Measurements from ENCODE around the gene SLC6A13. TPM values are rescaled to one million over a fixed set of nuclear protein-coding genes. Genes with fewer than 3 reads are reported as not detected.

The SLC6A13 gene
- total RNA-seq, 1 experiment from 2014 or later, result not detected

DNA sequence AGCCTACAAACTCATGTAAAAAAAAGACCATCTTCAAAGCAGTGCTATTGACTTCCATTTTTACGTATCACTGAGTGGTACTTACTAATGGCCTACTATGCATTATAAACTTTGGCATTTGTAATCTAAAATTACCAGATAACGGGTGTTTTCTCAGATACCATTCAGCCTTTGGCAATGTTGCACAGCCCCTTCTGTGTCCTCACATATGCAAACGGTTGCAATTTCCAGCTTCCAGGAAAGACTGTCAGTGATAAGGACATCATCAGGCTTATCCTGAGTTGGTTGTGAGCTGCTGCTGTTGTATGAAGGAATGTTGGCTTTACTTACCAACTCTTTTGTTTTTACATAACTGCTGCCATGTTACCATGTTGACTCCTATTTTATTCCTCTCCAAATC, 1.6 kb upstream of the SLC6A13 start:
- Histone ChIP-seq H3K27ac (ENCODE audit: low read length) (no peak overlapping the region), H2AFZ (ENCODE audit: low read length) (no peak overlapping the region), H3K9ac (ENCODE audit: low read length) (no peak overlapping the region), H3K79me2 (ENCODE audit: low read length) (no peaks in the 10 kb centered on the region), H3K4me1 (ENCODE audit: insufficient read depth, low read length) (no peaks in the 10 kb centered on the region), H3F3A (ENCODE audit: low read length, unreplicated experiment) (no peaks in the 10 kb centered on the region), H3K27me3 (ENCODE audit: low read length) (peaks cover 61% of the 10 kb centered on the region), H3K36me3 (ENCODE audit: low read depth, low read length) (no peaks in the 10 kb centered on the region), H4K20me1 (ENCODE audit: low read length) (no peaks in the 10 kb centered on the region), H3K4me3 (ENCODE audit: low read length) (no peak overlapping the region), H3K9me3 (ENCODE audit: low read length) (no peaks in the 10 kb centered on the region), H3K9me2 (replicated peaks; ENCODE audit: low read length) (no peaks in the 10 kb centered on the region), H3K4me2 (ENCODE audit: low read length) (no peak overlapping the region)
- no peak for ATAC-seq
- DNase-seq, result no peak
- ChIA-PET CTCF (no interaction called here), POLR2A (ENCODE audit: unreplicated experiment) (no interaction called here)
- no TSS peak for BruUV-seq (replicated peaks)
- intact Hi-C loops (cut with micrococcal nuclease), result no loop called here
- TF ChIP-seq EZH2 (IDR thresholded peaks at IDR 0.05; ENCODE audit: low read length, unreplicated experiment) (no peak), EZH2phosphoT487 (IDR thresholded peaks at IDR 0.05; ENCODE audit: borderline replicate concordance, low read length) (no peak)
- TF ChIP-seq, protein P1, sequence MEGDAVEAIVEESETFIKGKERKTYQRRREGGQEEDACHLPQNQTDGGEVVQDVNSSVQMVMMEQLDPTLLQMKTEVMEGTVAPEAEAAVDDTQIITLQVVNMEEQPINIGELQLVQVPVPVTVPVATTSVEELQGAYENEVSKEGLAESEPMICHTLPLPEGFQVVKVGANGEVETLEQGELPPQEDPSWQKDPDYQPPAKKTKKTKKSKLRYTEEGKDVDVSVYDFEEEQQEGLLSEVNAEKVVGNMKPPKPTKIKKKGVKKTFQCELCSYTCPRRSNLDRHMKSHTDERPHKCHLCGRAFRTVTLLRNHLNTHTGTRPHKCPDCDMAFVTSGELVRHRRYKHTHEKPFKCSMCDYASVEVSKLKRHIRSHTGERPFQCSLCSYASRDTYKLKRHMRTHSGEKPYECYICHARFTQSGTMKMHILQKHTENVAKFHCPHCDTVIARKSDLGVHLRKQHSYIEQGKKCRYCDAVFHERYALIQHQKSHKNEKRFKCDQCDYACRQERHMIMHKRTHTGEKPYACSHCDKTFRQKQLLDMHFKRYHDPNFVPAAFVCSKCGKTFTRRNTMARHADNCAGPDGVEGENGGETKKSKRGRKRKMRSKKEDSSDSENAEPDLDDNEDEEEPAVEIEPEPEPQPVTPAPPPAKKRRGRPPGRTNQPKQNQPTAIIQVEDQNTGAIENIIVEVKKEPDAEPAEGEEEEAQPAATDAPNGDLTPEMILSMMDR (conservative IDR thresholded peaks at IDR 0.05; ENCODE audit: low read depth, low read length), result no peak

- Histone ChIP-seq H3K4me1 (ENCODE audit: insufficient read depth, low read length) (no peaks in the 10 kb centered on the region), H2AFZ (ENCODE audit: low read length) (no peak overlapping the region), H4K20me1 (ENCODE audit: low read length) (no peaks in the 10 kb centered on the region), H3K4me3 (ENCODE audit: low read length) (no peak overlapping the region), H3K79me2 (ENCODE audit: low read length) (no peaks in the 10 kb centered on the region), H3K9ac (ENCODE audit: low read length) (no peak overlapping the region), H3K4me2 (ENCODE audit: low read length) (no peak overlapping the region), H3F3A (ENCODE audit: low read length, unreplicated experiment) (no peaks in the 10 kb centered on the region), H3K36me3 (ENCODE audit: low read depth, low read length) (no peaks in the 10 kb centered on the region), H3K9me2 (replicated peaks; ENCODE audit: low read length) (no peaks in the 10 kb centered on the region), H3K27me3 (ENCODE audit: low read length) (peaks cover 62% of the 10 kb centered on the region), H3K9me3 (ENCODE audit: low read length) (no peaks in the 10 kb centered on the region), H3K27ac (ENCODE audit: low read length) (no peak overlapping the region)
- ChIA-PET CTCF (no interaction called here), POLR2A (ENCODE audit: unreplicated experiment) (no interaction called here)
- TF ChIP-seq EZH2phosphoT487 (IDR thresholded peaks at IDR 0.05; ENCODE audit: borderline replicate concordance, low read length), result no peak
- TF ChIP-seq EZH2 (IDR thresholded peaks at IDR 0.05; ENCODE audit: low read length, unreplicated experiment), result no peak
- TF ChIP-seq, protein P1 (conservative IDR thresholded peaks at IDR 0.05; ENCODE audit: low read depth, low read length), result no peak
- intact Hi-C loops (cut with micrococcal nuclease), result no loop called here
- DNase-seq, result peak; percentile 12
- no TSS peak for BruUV-seq (replicated peaks)
- ATAC-seq, result no peak
Measured at GRCh38 chr12:263574-263973, 938 bp upstream of the SLC6A13 start.

GRCh38 chr12:262113-262512, 523 bp downstream of the SLC6A13 start:
- no peak overlapping the region for H3K4me2 ChIP-seq (ENCODE audit: low read length)
- peaks cover 60% of the 10 kb centered on the region for H3K27me3 ChIP-seq (ENCODE audit: low read length)
- ChIA-PET POLR2A (ENCODE audit: unreplicated experiment) (no interaction called here), CTCF (no interaction called here)
- no peaks in the 10 kb centered on the region for H3K36me3 ChIP-seq (ENCODE audit: low read depth, low read length)
- no peak overlapping the region for H3K9ac ChIP-seq (ENCODE audit: low read length)
- no peaks in the 10 kb centered on the region for H3K79me2 ChIP-seq (ENCODE audit: low read length)
- intact Hi-C loops (cut with micrococcal nuclease), result no loop called here
- H3K9me3 ChIP-seq (ENCODE audit: low read length), result no peaks in the 10 kb centered on the region
- H3K4me3 ChIP-seq (ENCODE audit: low read length), result no peak overlapping the region
- no peaks in the 10 kb centered on the region for H3K4me1 ChIP-seq (ENCODE audit: insufficient read depth, low read length)
- no peaks in the 10 kb centered on the region for H3F3A ChIP-seq (ENCODE audit: low read length, unreplicated experiment)
- BruUV-seq (replicated peaks), result no TSS peak
- TF ChIP-seq, protein P1 (conservative IDR thresholded peaks at IDR 0.05; ENCODE audit: low read depth, low read length), result no peak
- no peak for TF ChIP-seq EZH2 (IDR thresholded peaks at IDR 0.05; ENCODE audit: low read length, unreplicated experiment)
- no peak for TF ChIP-seq EZH2phosphoT487 (IDR thresholded peaks at IDR 0.05; ENCODE audit: borderline replicate concordance, low read length)
- H4K20me1 ChIP-seq (ENCODE audit: low read length), result no peaks in the 10 kb centered on the region
- DNase-seq (no peak), ATAC-seq (no peak)
- no peak overlapping the region for H2AFZ ChIP-seq (ENCODE audit: low read length)
- H3K9me2 ChIP-seq (replicated peaks; ENCODE audit: low read length), result no peaks in the 10 kb centered on the region
- H3K27ac ChIP-seq (ENCODE audit: low read length), result no peak overlapping the region

Data from PC-3 (cell line).